Endothelial cell of umbilical vein (primary cell): ENCODE data around the gene HDGFL2. TPM values are rescaled to one million over a fixed set of nuclear protein-coding genes. Genes with fewer than 3 reads are reported as not detected.
"Not testable (repeated sequence)": the region's sequence is repeated elsewhere in the genome, so short reads cannot be mapped to it uniquely, and the experiment has no call there.

ENCODE experiments used
- BruUV-seq: library from RNA; stranded (reverse); fragments of 400-500 nt; replicated peaks from 2 replicates; lab custom pipeline; 2021; lab: Mats Ljungman, UMichigan
- CTCF ChIA-PET: fragments of 300-600, 350-600 bp; sonication (Branson Sonifier 250); formaldehyde crosslinking; loops from one replicate; lab custom pipeline; 2021; ENCODE audit warnings: antibody characterized with exemption, inconsistent platforms; lab: Charles Lee
- POLR2A ChIA-PET: fragments of 300-600, 350-600 bp; sonication (Branson Sonifier 250); formaldehyde crosslinking; loops from one replicate; lab custom pipeline; 2021; ENCODE audit warnings: antibody characterized with exemption, inconsistent platforms; lab: Charles Lee
- DNase-seq: peaks from one replicate; pipeline ENCODE4 v3.0.0-alpha.2; 2011; ENCODE audit warnings: low read depth, low spot score
- FAIRE-seq: peaks from 2 replicates; lab custom pipeline; 2011; peaks lifted over from hg19 to GRCh38; lab: Jason Lieb, UNC
- H2AFZ ChIP-seq: 2 replicates; pipeline ENCODE4 v1.6.0; 2012; ENCODE audit warnings: low read depth, low read length, control low read depth, inconsistent platforms
- H3K27ac ChIP-seq: 2 replicates; pipeline ENCODE4 v1.5.1; 2011; ENCODE audit warnings: low read depth, mild to moderate bottlenecking, control low read depth, low read length, moderate library complexity; ENCODE audit not compliant: insufficient read depth
- H3K27me3 ChIP-seq, 2 experiments: 2 replicates each; pipeline versions ENCODE4 v1.6.0 to v1.6.1; 2011; ENCODE audit warnings: low read length in 2 of 2, mixed read lengths in 1 of 2; ENCODE audit not compliant: control insufficient read depth in 2 of 2, insufficient read depth in 2 of 2
- H3K36me3 ChIP-seq, 2 experiments: 2 replicates in 1 of 2; 3 replicates in 1 of 2; pipeline ENCODE4 v1.5.1; 2011; ENCODE audit warnings: low read length in 2 of 2, mild to moderate bottlenecking in 1 of 2, moderate library complexity in 1 of 2; ENCODE audit not compliant: control insufficient read depth in 2 of 2, insufficient read depth in 2 of 2; ENCODE audit errors: extremely low read depth in 1 of 2
- H3K4me1 ChIP-seq: 3 replicates; pipeline ENCODE4 v1.5.1; 2011; ENCODE audit warnings: mild to moderate bottlenecking, low read length; ENCODE audit not compliant: control insufficient read depth, insufficient read depth; ENCODE audit errors: extremely low read depth
- H3K4me2 ChIP-seq: 2 replicates; pipeline ENCODE4 v1.6.1; 2011; ENCODE audit warnings: low read length, control low read depth, mixed read lengths; ENCODE audit not compliant: insufficient read depth
- H3K4me3 ChIP-seq, 3 experiments: fragments of 200-600 bp in 1 of 3; sonication (generic), shearing (Covaris generic) in 1 of 3; replicated peaks in 1 of 3; 2 replicates each; pipeline ENCODE4 v1.5.1; 2011 to 2016; ENCODE audit warnings: control low read depth in 3 of 3, low read length in 3 of 3, mild to moderate bottlenecking in 2 of 3, inconsistent platforms in 1 of 3, low read depth in 1 of 3, moderate library complexity in 1 of 3; ENCODE audit not compliant: insufficient read depth in 1 of 3
- H3K79me2 ChIP-seq: 2 replicates; pipeline ENCODE4 v1.6.0; 2012; ENCODE audit warnings: low read length, inconsistent platforms; ENCODE audit not compliant: control insufficient read depth, insufficient read depth
- H3K9ac ChIP-seq: replicated peaks from 2 replicates; pipeline ENCODE3; 2011; ENCODE audit warnings: low read length, control low read depth; ENCODE audit not compliant: insufficient read depth; ENCODE audit errors: extremely low read depth
- H3K9me1 ChIP-seq: replicated peaks from 3 replicates; pipeline ENCODE4 v1.6.0; 2011; ENCODE audit warnings: mild to moderate bottlenecking, low read length; ENCODE audit not compliant: control insufficient read depth, insufficient read depth; ENCODE audit errors: extremely low read depth
- H3K9me3 ChIP-seq: replicated peaks from 2 replicates; pipeline ENCODE4 v1.5.1; 2012; ENCODE audit warnings: low read length, inconsistent platforms; ENCODE audit not compliant: control insufficient read depth, insufficient read depth
- H4K20me1 ChIP-seq: replicated peaks from 2 replicates; pipeline ENCODE3; 2011; ENCODE audit warnings: mild to moderate bottlenecking, low read length; ENCODE audit not compliant: control insufficient read depth, insufficient read depth; ENCODE audit errors: extremely low read depth
- CTCF ChIP-seq, 2 donors: IDR thresholded peaks; 1 replicate in 1 of 2; 2 replicates in 1 of 2; pipeline ENCODE4 v1.5.1; 2011; ENCODE audit warnings: low read length in 2 of 2, mild to moderate bottlenecking in 2 of 2, moderate library complexity in 2 of 2, control low read depth in 1 of 2, inconsistent platforms in 1 of 2, low read depth in 1 of 2; ENCODE audit not compliant: insufficient read depth in 1 of 2; ENCODE audit errors: extremely low read depth in 1 of 2
- EZH2 ChIP-seq: IDR thresholded peaks from 2 replicates; pipeline ENCODE4 v1.6.1; 2012; ENCODE audit warnings: borderline replicate concordance, low read depth, mild to moderate bottlenecking, moderate library complexity, low read length, inconsistent platforms; ENCODE audit not compliant: severe bottlenecking
- FOS ChIP-seq: IDR thresholded peaks from 2 replicates; pipeline ENCODE4 v1.6.1; 2011; ENCODE audit warnings: mild to moderate bottlenecking, low read length, moderate library complexity, borderline replicate concordance; ENCODE audit not compliant: insufficient read depth
- GATA2 ChIP-seq: IDR thresholded peaks from 2 replicates; pipeline ENCODE4 v1.7.0; 2011; ENCODE audit warnings: low read depth, mild to moderate bottlenecking, moderate library complexity, mixed read lengths, low read length; ENCODE audit not compliant: insufficient read length, insufficient read depth
- JUN ChIP-seq: IDR thresholded peaks from 2 replicates; pipeline ENCODE4 v1.6.1; 2011; ENCODE audit warnings: borderline replicate concordance, low read depth; ENCODE audit not compliant: insufficient read length, insufficient read depth
- MAX ChIP-seq: IDR thresholded peaks from 2 replicates; pipeline ENCODE4 v1.6.1; 2011; ENCODE audit not compliant: insufficient read depth, insufficient read length
- MYC ChIP-seq: IDR thresholded peaks from one replicate; pipeline ENCODE4 v1.6.1; 2011; ENCODE audit warnings: mild to moderate bottlenecking, low read depth, low read length
- POLR2A ChIP-seq: IDR thresholded peaks from 2 replicates; pipeline ENCODE4 v1.6.1; 2012; ENCODE audit warnings: low read depth, mild to moderate bottlenecking, control low read depth, low read length
- POLR2AphosphoS5 ChIP-seq: IDR thresholded peaks from 2 replicates; pipeline ENCODE4 v1.6.1; 2012; ENCODE audit warnings: low read depth, mild to moderate bottlenecking, control low read depth, low read length, moderate library complexity; ENCODE audit not compliant: insufficient read depth
- dilution Hi-C: fragments of 300-500 bp; cut with MboI; formaldehyde crosslinking; loops from one replicate; pipeline ENCODE4 v1.15.0; 2019; ENCODE audit warnings: low sequenced_read_pairs; ENCODE audit not compliant: extremely low pct_ligation_motif_present
- intact Hi-C: fragments of 100-400 bp; cut with micrococcal nuclease; formaldehyde crosslinking; loops from one replicate; pipeline ENCODE4 v1.10.0; 2022
- polyA plus RNA-seq, 4 experiments: library from polyadenylated mRNA; depleted of rRNA in 3 of 4; stranded (reverse) in 3 of 4; unstranded in 1 of 4; fragments of >200 nt; gene quantifications; 2 replicates each; pipeline versions ENCODE4 v1.2.1 to v1.2.3, GENCODE V29; 2011 to 2012; ENCODE audit warnings: missing spikeins in 1 of 4
- total RNA-seq: library from RNA; stranded (reverse); gene quantifications from 2 replicates; pipeline ENCODE4 v1.2.3, GENCODE V29; 2021

HDGFL2 gene
- total and polyA plus RNA-seq, 2 donors (not counting 3 experiments of a cell fraction or from before 2014, with no cell fraction given): 39.1 to 79.6 TPM

- no peak for DNase-seq
- BruUV-seq: no TSS peak
- POLR2A ChIA-PET: no interaction called here
- Histone ChIP-seq H4K20me1 (no peaks in the 10 kb centered on the region), H3K4me2 (no peak overlapping the region), H3K9me1 (no peaks in the 10 kb centered on the region), H3K79me2 (no peaks in the 10 kb centered on the region), H3K9ac (no peak overlapping the region), H3K4me1 (no peaks in the 10 kb centered on the region), H3K27me3 (no peaks in the 10 kb centered on the region), H3K9me3 (no peaks in the 10 kb centered on the region), H3K4me3 (no peak overlapping the region), H2AFZ (no peak overlapping the region), H3K27ac (no peak overlapping the region), H3K36me3 (no peaks in the 10 kb centered on the region)
- TF ChIP-seq JUN: no peak
- no peak for TF ChIP-seq CTCF (IDR thresholded peaks at IDR 0.05; ENCODE audit: extremely low read depth in 1 of 2, insufficient read depth in 1 of 2, low read depth in 1 of 2, low read length in 2 of 2)
- TF ChIP-seq FOS: no peak
- no peak for TF ChIP-seq POLR2AphosphoS5
- no peak for TF ChIP-seq MYC
- TF ChIP-seq POLR2A: no peak
- no peak for TF ChIP-seq MAX
- no peak for TF ChIP-seq EZH2
- no peak for TF ChIP-seq GATA2
- dilution Hi-C loops: no loop called here
- intact Hi-C loops: no loop called here
- CTCF ChIA-PET: interaction anchor here (0.5 to 4.8 kb wide), 49 partner anchors 8 to 291 kb away, joined by 3 to 98 read pairs (median 4); partner anchors contain the start of genes HDGFL2, LRG1, PLIN4 and PLIN5
- FAIRE-seq: no peak
Measured at GRCh38 chr19:4525563-4526002, 53.5 kb downstream of the HDGFL2 start.

GRCh38 chr19:4527377-4527776 is 55.3 kb downstream of the HDGFL2 start:
- H3K4me2 ChIP-seq, H3K4me3 ChIP-seq, H3K27ac ChIP-seq, dilution Hi-C loops, POLR2A ChIA-PET, H3K4me1 ChIP-seq, H3K27me3 ChIP-seq, DNase-seq, H3K36me3 ChIP-seq, H3K9ac ChIP-seq, H3K79me2 ChIP-seq, intact Hi-C loops, FAIRE-seq, H3K9me3 ChIP-seq, H2AFZ ChIP-seq, H4K20me1 ChIP-seq, BruUV-seq, H3K9me1 ChIP-seq: not testable (repeated sequence)
- CTCF ChIA-PET: interaction anchor here (4.8 kb wide), 1 partner anchor 259 kb away, joined by 98 read pairs; no protein-coding TSS in a partner anchor
